Caki2 (cell line): ENCODE measurements around the gene TAF11L11. TPM values are rescaled to one million over a fixed set of nuclear protein-coding genes. Genes with fewer than 3 reads are reported as not detected.

Experiments
- total RNA-seq: library from RNA; depleted of rRNA; stranded (reverse); fragments of >200 nt; shearing (Covaris generic); gene quantifications from 2 replicates; pipeline ENCODE4 v1.2.3, GENCODE V29; 2014; ENCODE audit warnings: low replicate concordance; rRNA removed

TAF11L11 gene
- total RNA-seq, 1 experiment from 2014 or later = not detected

Other genes starting within 250 kb of the TAF11L11 start
- gene TAF11L2, start 106.0 kb upstream of the TAF11L11 start, total RNA-seq = not detected in 2 replicates
- not detected in 2 replicates for gene TAF11L3, start 85.8 kb upstream of the TAF11L11 start, total RNA-seq
- not detected in 2 replicates for gene TAF11L4, start 82.4 kb upstream of the TAF11L11 start, total RNA-seq
- not detected in 2 replicates for gene TAF11L5, start 78.9 kb upstream of the TAF11L11 start, total RNA-seq
- gene TAF11L6, start 75.5 kb upstream of the TAF11L11 start, total RNA-seq = not detected in 2 replicates
- not detected in 2 replicates for gene TAF11L7, start 18.4 kb upstream of the TAF11L11 start, total RNA-seq
- not detected in 2 replicates for gene TAF11L8, start 13.2 kb upstream of the TAF11L11 start, total RNA-seq
- not detected in 2 replicates for gene TAF11L9, start 9.8 kb upstream of the TAF11L11 start, total RNA-seq
- gene TAF11L10, start 6.4 kb upstream of the TAF11L11 start, total RNA-seq = not detected in 2 replicates
- gene TAF11L12, start 6.2 kb downstream of the TAF11L11 start, total RNA-seq = not detected in 2 replicates
- not detected in 2 replicates for gene TAF11L13, start 27.9 kb downstream of the TAF11L11 start, total RNA-seq
- not detected in 2 replicates for gene TAF11L14, start 30.3 kb downstream of the TAF11L11 start, total RNA-seq